Cerebellar nuclear complex (tissue), 1 donor: ENCODE measurements around the gene CD37.
"Not testable (repeated sequence)": the region's sequence is repeated elsewhere in the genome, so short reads cannot be mapped to it uniquely, and the experiment has no call there.

Experiments used
- DNase-seq, 2 experiments: peaks; one replicate each; lab custom pipeline; 2025; lab: John Stamatoyannopoulos, UW

Gene CD37

GRCh38 chr19:49347191-49347590 lies 12.0 kb downstream of the CD37 start:
- DNase-seq, result no peak

- DNase-seq, result no peak
Observed at GRCh38 chr19:49347835-49348234, 12.6 kb downstream of the CD37 start.

GRCh38 chr19:49348305-49349189 lies 13.3 kb downstream of the CD37 start:
- DNase-seq, result no peak

GRCh38 chr19:49349567-49349966 lies 14.4 kb downstream of the CD37 start:
- DNase-seq, result no peak

GRCh38 chr19:49355909-49356353 lies 20.7 kb downstream of the CD37 start:
- DNase-seq, result no peak

- DNase-seq, result no peak
Observed at GRCh38 chr19:49356382-49356781, 21.2 kb downstream of the CD37 start.

- no peak for DNase-seq
Observed at GRCh38 chr19:49357186-49357585, 22.0 kb downstream of the CD37 start.

- DNase-seq, result no peak
Observed at GRCh38 chr19:49359851-49360820, 24.9 kb downstream of the CD37 start.

- DNase-seq, result no peak
Observed at GRCh38 chr19:49361438-49362047, 26.3 kb downstream of the CD37 start.

GRCh38 chr19:49362048-49362928 lies 27.1 kb downstream of the CD37 start, which contains the start of gene TEAD2:
TEAD2 (minus strand) TSS chr19:49362416; CDS start chr19:49360075, 2,341 bp downstream.
- DNase-seq, result no peak

GRCh38 chr19:49362929-49363267 lies 27.7 kb downstream of the CD37 start:
- DNase-seq, result no peak

GRCh38 chr19:49363268-49364082 lies 28.3 kb downstream of the CD37 start, which contains the start of gene DKKL1:
DKKL1 (plus strand) TSS chr19:49363877; CDS start chr19:49363999, 122 bp downstream.
- no peak for DNase-seq

- DNase-seq, result no peak
Observed at GRCh38 chr19:49364083-49364737, 29.0 kb downstream of the CD37 start.

GRCh38 chr19:49366110-49366509 lies 30.9 kb downstream of the CD37 start:
- DNase-seq, result no peak

GRCh38 chr19:49368711-49369358 lies 33.6 kb downstream of the CD37 start:
- no peak for DNase-seq

- DNase-seq, result no peak
Observed at GRCh38 chr19:49371184-49371583, 36.0 kb downstream of the CD37 start.

GRCh38 chr19:49373174-49373573 lies 38.0 kb downstream of the CD37 start:
- not testable (repeated sequence) for DNase-seq

- no peak for DNase-seq
Observed at GRCh38 chr19:49374665-49375434, 39.6 kb downstream of the CD37 start.
